GM23338 (cell line): ENCODE measurements around the gene RAB25. TPM values are rescaled to one million over a fixed set of nuclear protein-coding genes. Genes with fewer than 3 reads are reported as not detected.
A peak's percentile ranks its signal among the peaks of the same experiment; 100 is the strongest.

Source experiments
- ATAC-seq: fragments of 200-7000 bp; cut with Tn5 transposase; 3 replicates; pipeline ENCODE4 v1.9.1; 2020
- DNase-seq: peaks from one replicate; pipeline ENCODE4 v3.0.0-alpha.2; 2015; ENCODE audit warnings: low spot score
- H2AFZ ChIP-seq: fragments of 200-600 bp; sonication (generic); 2 replicates; pipeline ENCODE4 v1.8.0; 2016; ENCODE audit warnings: antibody characterized with exemption, mild to moderate bottlenecking, moderate library complexity
- H3F3A ChIP-seq: fragments of 200-600 bp; sonication (generic); replicated peaks from 2 replicates; pipeline ENCODE4 v1.8.0; 2017; ENCODE audit warnings: antibody characterized with exemption, mixed run types, low read depth
- H3K27ac ChIP-seq: fragments of 200-600 bp; sonication (generic); 2 replicates; pipeline ENCODE4 v1.6.1; 2016; ENCODE audit warnings: low read depth
- H3K27me3 ChIP-seq: fragments of 200-600 bp; sonication (generic); 2 replicates; pipeline ENCODE4 v1.8.0; 2016; ENCODE audit warnings: mild to moderate bottlenecking, mixed run types, moderate library complexity; ENCODE audit not compliant: insufficient read depth
- H3K36me3 ChIP-seq: fragments of 200-600 bp; sonication (generic); 2 replicates; pipeline ENCODE4 v1.8.0; 2016; ENCODE audit warnings: mild to moderate bottlenecking; ENCODE audit not compliant: insufficient read depth
- H3K4me1 ChIP-seq: fragments of 200-600 bp; sonication (generic); 2 replicates; pipeline ENCODE4 v1.8.0; 2016; ENCODE audit warnings: mild to moderate bottlenecking, moderate library complexity; ENCODE audit not compliant: insufficient read depth
- H3K4me2 ChIP-seq: fragments of 200-600 bp; sonication (generic); 2 replicates; pipeline ENCODE4 v1.7.1; 2017; ENCODE audit warnings: mixed run types
- H3K4me3 ChIP-seq: fragments of 200-600 bp; sonication (generic); 2 replicates; pipeline ENCODE4 v1.6.1; 2016; ENCODE audit warnings: mixed run types
- H3K79me2 ChIP-seq: fragments of 200-600 bp; sonication (generic); replicated peaks from 2 replicates; pipeline ENCODE4 v1.8.0; 2017; ENCODE audit warnings: mild to moderate bottlenecking; ENCODE audit not compliant: insufficient read depth
- H3K9me2 ChIP-seq: fragments of 200-600 bp; sonication (generic); 2 replicates; pipeline ENCODE4 v1.8.0; 2017; ENCODE audit not compliant: insufficient read depth
- H4K20me1 ChIP-seq: fragments of 200-600 bp; sonication (generic); replicated peaks from 2 replicates; pipeline ENCODE4 v1.8.0; 2017; ENCODE audit warnings: mild to moderate bottlenecking; ENCODE audit not compliant: insufficient read depth
- H3K27ac Mint-ChIP-seq: 2 replicates; pipeline ENCODE4 v1.8.0; 2020; ENCODE audit warnings: inconsistent platforms, mild to moderate bottlenecking, moderate library complexity, mixed read lengths
- H3K27me3 Mint-ChIP-seq: 3 replicates; pipeline ENCODE4 v1.8.0; 2022; ENCODE audit warnings: low read depth, mild to moderate bottlenecking, moderate library complexity, mixed read lengths, inconsistent platforms; ENCODE audit not compliant: insufficient read depth, poor library complexity
- H3K36me3 Mint-ChIP-seq: 3 replicates; pipeline ENCODE4 v1.8.0; 2021; ENCODE audit warnings: low read depth, mild to moderate bottlenecking, inconsistent platforms, moderate library complexity, mixed read lengths
- H3K4me1 Mint-ChIP-seq: 3 replicates; pipeline ENCODE4 v1.8.0; 2020; ENCODE audit warnings: mild to moderate bottlenecking, inconsistent platforms, mixed read lengths
- H3K4me3 Mint-ChIP-seq: 3 replicates; pipeline ENCODE4 v1.8.0; 2021; ENCODE audit warnings: moderate library complexity, mild to moderate bottlenecking, inconsistent platforms, mixed read lengths
- H3K9me3 Mint-ChIP-seq: 3 replicates; pipeline ENCODE4 v1.8.0; 2020; ENCODE audit warnings: moderate library complexity, mild to moderate bottlenecking, inconsistent platforms, mixed read lengths
- CREB1 ChIP-seq: fragments of 250-450 bp; sonication (Bioruptor Pico); IDR thresholded peaks from 2 replicates; pipeline ENCODE4 v1.5.0; 2020; ENCODE audit warnings: low read depth, mild to moderate bottlenecking, moderate library complexity
- CTCF ChIP-seq, 2 experiments: fragments of 200-600 bp in 1 of 2; sonication (generic) in 1 of 2; conservative IDR thresholded peaks; 2 replicates each; pipeline versions ENCODE4 v1.5.1 to v1.6.1; 2016 to 2017; ENCODE audit warnings: antibody characterized with exemption in 2 of 2, low read depth in 2 of 2, mild to moderate bottlenecking in 2 of 2, moderate library complexity in 1 of 2
- EZH2 ChIP-seq: fragments of 200-600 bp; sonication (generic); IDR thresholded peaks from one replicate; pipeline ENCODE4 v1.8.0; 2017; ENCODE audit warnings: antibody characterized with exemption, mild to moderate bottlenecking, low read depth; ENCODE audit not compliant: unreplicated experiment
- EZH2phosphoT487 ChIP-seq: fragments of 200-600 bp; sonication (generic); IDR thresholded peaks from one replicate; pipeline ENCODE4 v1.8.1; 2018; ENCODE audit warnings: antibody characterized with exemption; ENCODE audit not compliant: unreplicated experiment
- JUNB ChIP-seq: IDR thresholded peaks from one replicate; pipeline ENCODE4 v1.6.1; 2016; ENCODE audit warnings: antibody characterized with exemption; ENCODE audit not compliant: unreplicated experiment
- NANOG ChIP-seq: IDR thresholded peaks from 2 replicates; pipeline ENCODE4 v1.6.1; 2016; ENCODE audit warnings: antibody characterized with exemption, borderline replicate concordance
- POLR2AphosphoS5 ChIP-seq: IDR thresholded peaks from 2 replicates; pipeline ENCODE4 v1.6.1; 2016; ENCODE audit warnings: antibody characterized with exemption, low read depth
- REST ChIP-seq: IDR thresholded peaks from one replicate; pipeline ENCODE4 v1.6.1; 2018; ENCODE audit warnings: antibody characterized with exemption; ENCODE audit not compliant: unreplicated experiment
- STAT1 ChIP-seq: IDR thresholded peaks from one replicate; pipeline ENCODE4 v1.6.1; 2016; ENCODE audit warnings: antibody characterized with exemption; ENCODE audit not compliant: unreplicated experiment
- ZNF114 ChIP-seq: fragments of 250-450 bp; sonication (Bioruptor Pico); IDR thresholded peaks from 2 replicates; pipeline ENCODE4 v1.5.0; 2020; ENCODE audit warnings: mild to moderate bottlenecking, moderate library complexity
- ZNF331 ChIP-seq: fragments of 250-450 bp; sonication (Bioruptor Pico); IDR thresholded peaks from 2 replicates; pipeline ENCODE4 v1.5.0; 2020; ENCODE audit warnings: low read depth, mild to moderate bottlenecking, moderate library complexity
- polyA plus RNA-seq: library from polyadenylated mRNA; unstranded; fragments of >200 nt; fragmentation: Nextera tagmentation; extraction: Ambion mirVana; gene quantifications from 2 replicates; pipeline ENCODE4 v1.2.1, GENCODE V29; 2016
- total RNA-seq: library from RNA; depleted of rRNA; stranded (reverse); fragments of >200 nt; shearing (Covaris generic); gene quantifications from 2 replicates; pipeline ENCODE4 v1.2.3, GENCODE V29; 2014

Gene RAB25
- total and polyA plus RNA-seq, 2 experiments from 2014 or later = 30.0 to 42.7 TPM

- H3K9me2 ChIP-seq = no peaks in the 10 kb centered on the region
- peaks cover 60% of the 10 kb centered on the region for H3F3A ChIP-seq
- Mint-ChIP-seq H3K4me1 (peaks cover 65% of the 10 kb centered on the region), H3K27me3 (peaks cover 25% of the 10 kb centered on the region), H3K9me3 (peaks cover 3% of the 10 kb centered on the region; the same call in 1 of the 3 replicates), H3K4me3 (peak overlapping the region; percentile 96), H3K27ac (no peak overlapping the region; the same call in 1 of the 2 replicates), H3K36me3 (peaks cover 47% of the 10 kb centered on the region)
- no peak for DNase-seq
- TF ChIP-seq ZNF114 = no peak
- TF ChIP-seq REST = no peak
- TF ChIP-seq CTCF (conservative IDR thresholded peaks at IDR 0.05; ENCODE audit: low read depth in 2 of 2) = no peak
- TF ChIP-seq JUNB = no peak
- H3K79me2 ChIP-seq = peaks cover 76% of the 10 kb centered on the region
- no peak overlapping the region for H3K27ac ChIP-seq
- H3K4me2 ChIP-seq = peak overlapping the region; percentile 99
- peaks cover 70% of the 10 kb centered on the region for H3K4me1 ChIP-seq
- H2AFZ ChIP-seq = no peak overlapping the region
- H4K20me1 ChIP-seq = peaks cover 43% of the 10 kb centered on the region
- H3K36me3 ChIP-seq = no peaks in the 10 kb centered on the region; the same call in 1 of the 2 replicates
- ATAC-seq = no peak
- H3K27me3 ChIP-seq = no peaks in the 10 kb centered on the region
- H3K4me3 ChIP-seq = peak overlapping the region; percentile 99
Observed at GRCh38 chr1:156079762-156080161, 18.8 kb downstream of the RAB25 start.

GRCh38 chr1:156080241-156080862, 19.4 kb downstream of the RAB25 start:
- Histone ChIP-seq H3K4me1 (peaks cover 70% of the 10 kb centered on the region), H3K79me2 (peaks cover 70% of the 10 kb centered on the region), H3K9me2 (no peaks in the 10 kb centered on the region), H3K27ac (peak overlapping the region; percentile 87), H4K20me1 (peaks cover 40% of the 10 kb centered on the region), H3F3A (peaks cover 58% of the 10 kb centered on the region), H3K36me3 (no peaks in the 10 kb centered on the region; the same call in 1 of the 2 replicates), H3K4me3 (peak overlapping the region; percentile 99), H3K4me2 (peak overlapping the region; percentile 99), H2AFZ (no peak overlapping the region), H3K27me3 (no peaks in the 10 kb centered on the region)
- peak; percentile 74 for DNase-seq
- Mint-ChIP-seq H3K27ac (peak overlapping the region; percentile 92), H3K9me3 (peaks cover 3% of the 10 kb centered on the region; the same call in 1 of the 3 replicates), H3K4me1 (peaks cover 65% of the 10 kb centered on the region), H3K36me3 (peaks cover 43% of the 10 kb centered on the region), H3K27me3 (peaks cover 21% of the 10 kb centered on the region), H3K4me3 (peak overlapping the region; percentile 96)
- peak; percentile 0; the same call in 2 of the 3 replicates for ATAC-seq
- no peak for TF ChIP-seq REST
- TF ChIP-seq POLR2AphosphoS5 = no peak
- TF ChIP-seq ZNF114 = no peak
- TF ChIP-seq EZH2 = no peak
- TF ChIP-seq NANOG = no peak
- TF ChIP-seq CREB1 (CRISPR knock-in tag) = no peak
- no peak for TF ChIP-seq CTCF (conservative IDR thresholded peaks at IDR 0.05; ENCODE audit: low read depth in 2 of 2)
- no peak for TF ChIP-seq JUNB
- TF ChIP-seq EZH2phosphoT487 = no peak
- TF ChIP-seq ZNF331 = no peak
- TF ChIP-seq STAT1 = no peak
